ENCODE data around the gene CARM1.

CARM1 gene

DNA sequence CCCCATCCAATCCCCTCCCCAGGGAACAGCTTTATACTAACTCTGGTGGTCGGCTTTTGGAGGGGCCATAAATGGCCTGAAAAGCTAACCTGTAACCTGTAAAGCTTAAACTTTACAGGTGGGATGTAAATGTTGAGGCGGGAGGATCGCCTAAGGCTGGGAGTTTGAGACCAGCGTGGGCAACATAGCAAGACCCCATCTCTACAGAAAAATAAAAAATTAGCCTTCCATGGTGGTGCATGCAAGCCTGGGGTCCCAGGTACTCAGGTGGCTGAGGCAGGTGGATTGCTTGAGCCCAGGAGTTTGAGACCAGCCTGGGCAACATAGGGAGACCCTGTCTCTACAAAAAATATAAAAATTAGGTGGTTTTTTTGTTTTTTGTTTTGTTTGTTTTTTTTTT, 18.5 kb downstream of the CARM1 start:
- no peak for TF ChIP-seq CTCF (conservative IDR thresholded peaks at IDR 0.05; ENCODE audit: low read length)
- no peak for DNase-seq (ENCODE audit: low read depth)
- H3K4me3 ChIP-seq (ENCODE audit: low read length): no peak overlapping the region

- H3K4me3 ChIP-seq (ENCODE audit: low read length): no peak overlapping the region
- no peak for DNase-seq (ENCODE audit: low read depth)
- no peak for TF ChIP-seq CTCF (conservative IDR thresholded peaks at IDR 0.05; ENCODE audit: low read length)
Measured at GRCh38 chr19:10891405-10892086, 20.2 kb downstream of the CARM1 start.

- TF ChIP-seq CTCF (conservative IDR thresholded peaks at IDR 0.05; ENCODE audit: low read length): no peak
- no peak overlapping the region for H3K4me3 ChIP-seq (ENCODE audit: low read length)
- no peak for DNase-seq (ENCODE audit: low read depth)
Measured at GRCh38 chr19:10892256-10892655, 20.9 kb downstream of the CARM1 start.

- no peak overlapping the region for H3K4me3 ChIP-seq (ENCODE audit: low read length)
- TF ChIP-seq CTCF (conservative IDR thresholded peaks at IDR 0.05; ENCODE audit: low read length): no peak
- no peak for DNase-seq (ENCODE audit: low read depth)
Measured at GRCh38 chr19:10894911-10895213, 23.5 kb downstream of the CARM1 start.

DNA sequence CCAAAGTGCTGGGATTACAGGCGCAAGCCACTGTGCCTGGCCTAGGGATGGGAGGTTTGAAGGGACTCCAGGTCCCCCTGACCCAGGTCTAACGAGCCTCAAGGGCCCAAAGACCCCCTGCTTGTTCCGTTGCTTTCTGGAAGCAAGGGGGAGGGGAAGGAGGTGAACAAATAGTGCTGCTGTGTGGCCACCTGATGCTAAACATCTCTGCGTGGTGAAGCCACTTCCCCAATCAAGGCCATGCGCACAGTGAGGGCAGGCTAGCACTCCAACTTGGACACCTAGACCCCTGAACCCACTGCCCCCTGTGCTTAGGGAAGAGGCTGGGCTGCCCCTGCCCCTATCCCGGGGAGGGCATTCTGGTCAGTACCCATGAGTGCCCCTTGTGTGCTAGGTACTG, 24.0 kb downstream of the CARM1 start:
- no peak for DNase-seq (ENCODE audit: low read depth)
- no peak overlapping the region for H3K4me3 ChIP-seq (ENCODE audit: low read length)
- TF ChIP-seq CTCF (conservative IDR thresholded peaks at IDR 0.05; ENCODE audit: low read length): no peak

DNA sequence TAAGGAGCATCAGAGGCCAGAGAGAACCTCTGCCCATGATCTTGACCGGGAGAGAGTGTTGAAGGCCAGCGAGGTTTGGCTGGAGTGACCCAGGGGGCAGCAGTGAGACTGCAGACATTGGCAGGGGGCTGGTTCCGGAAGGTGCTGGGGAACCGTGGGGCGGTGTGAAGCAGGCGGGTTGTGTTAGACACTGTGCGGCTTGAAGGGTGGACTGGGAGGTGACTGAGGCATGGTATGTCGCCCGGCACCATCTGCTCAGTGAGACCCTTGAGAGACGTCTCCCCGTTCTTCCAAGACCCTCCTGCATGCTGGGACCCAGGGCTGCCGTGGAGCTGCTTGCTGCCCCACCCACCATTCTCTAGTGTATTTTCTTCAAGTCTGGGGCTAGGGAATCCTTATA, 24.6 kb downstream of the CARM1 start:
- no peak for DNase-seq (ENCODE audit: low read depth)
- peak; percentile 7; the same call in 1 of the 2 replicates for TF ChIP-seq CTCF (conservative IDR thresholded peaks at IDR 0.05; ENCODE audit: low read length)
- no peak overlapping the region for H3K4me3 ChIP-seq (ENCODE audit: low read length)

DNA sequence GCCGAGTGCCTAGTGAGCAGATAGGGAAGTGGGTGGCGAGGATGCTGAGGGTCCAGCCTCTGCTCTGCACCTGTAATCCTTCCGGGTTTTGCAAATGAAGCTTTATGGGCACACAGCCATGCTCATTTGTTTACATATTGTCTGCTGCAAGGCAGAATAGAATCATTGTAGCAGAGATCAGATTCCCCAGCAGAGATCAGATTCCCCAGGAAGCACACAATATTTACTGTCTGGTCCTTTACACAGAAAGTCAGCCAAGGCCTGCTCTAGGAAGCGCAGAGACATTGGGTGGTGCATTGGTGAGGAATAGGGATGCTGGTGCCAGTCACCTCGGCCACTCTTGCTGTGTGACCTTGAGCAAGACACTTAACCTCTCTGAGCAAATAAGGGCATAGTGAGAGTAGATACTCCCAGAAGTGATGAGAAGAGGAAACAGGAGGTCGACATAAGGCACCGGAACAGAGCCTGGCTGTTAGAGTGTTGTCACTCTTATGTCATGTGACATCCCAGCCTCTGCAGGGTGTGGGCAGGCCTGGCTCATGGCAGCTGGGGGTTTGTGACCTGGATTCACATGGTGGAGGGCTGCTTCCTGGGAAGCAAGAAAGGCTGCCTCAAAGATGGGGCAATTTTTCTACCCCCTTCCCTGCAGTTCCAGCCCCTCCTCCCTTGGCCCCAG, 25.6 kb downstream of the CARM1 start:
- no peak overlapping the region for H3K4me3 ChIP-seq (ENCODE audit: low read length)
- no peak for TF ChIP-seq CTCF (conservative IDR thresholded peaks at IDR 0.05; ENCODE audit: low read length)
- DNase-seq (ENCODE audit: low read depth): no peak

Data from AG10803 (cell line).